IPS-18c (cell line): ENCODE data around the gene STK32C.
A peak's percentile ranks its signal among the peaks of the same experiment; 100 is the strongest.

ENCODE experiments used
- H3K4me3 ChIP-seq: 2 replicates; pipeline ENCODE4 v1.7.0; 2013; ENCODE audit warnings: low read depth, mild to moderate bottlenecking, low read length, moderate library complexity; ENCODE audit not compliant: insufficient read depth
- H3K9me3 ChIP-seq: one replicate; pipeline ENCODE4 v1.6.1; 2013; ENCODE audit warnings: mild to moderate bottlenecking, low read length, moderate library complexity; ENCODE audit not compliant: control insufficient read depth, insufficient read depth

STK32C gene

GRCh38 chr10:132197271-132198067, 110.3 kb downstream of the STK32C start:
- no peak overlapping the region for H3K4me3 ChIP-seq
- peaks cover 2% of the 10 kb centered on the region for H3K9me3 ChIP-seq

GRCh38 chr10:132196178-132197113, 111.3 kb downstream of the STK32C start:
- Histone ChIP-seq H3K4me3 (no peak overlapping the region), H3K9me3 (peaks cover 2% of the 10 kb centered on the region)

GRCh38 chr10:132195366-132196075, 112.2 kb downstream of the STK32C start:
- no peak overlapping the region for H3K4me3 ChIP-seq
- peaks cover 2% of the 10 kb centered on the region for H3K9me3 ChIP-seq

- peaks cover 2% of the 10 kb centered on the region for H3K9me3 ChIP-seq
- H3K4me3 ChIP-seq = no peak overlapping the region
These were observed 113.0 kb downstream of the STK32C start for GRCh38 chr10:132194726-132195125.

GRCh38 chr10:132193907-132194552, 113.7 kb downstream of the STK32C start:
- no peak overlapping the region for H3K4me3 ChIP-seq
- peaks cover 4% of the 10 kb centered on the region for H3K9me3 ChIP-seq

- no peak overlapping the region for H3K4me3 ChIP-seq
- peaks cover 4% of the 10 kb centered on the region for H3K9me3 ChIP-seq
These were observed 114.6 kb downstream of the STK32C start for GRCh38 chr10:132192991-132193665.

- Histone ChIP-seq H3K9me3 (peaks cover 5% of the 10 kb centered on the region), H3K4me3 (no peak overlapping the region)
These were observed 115.4 kb downstream of the STK32C start for GRCh38 chr10:132192076-132192975.

- no peak overlapping the region for H3K4me3 ChIP-seq
- peaks cover 6% of the 10 kb centered on the region for H3K9me3 ChIP-seq
These were observed 117.8 kb downstream of the STK32C start for GRCh38 chr10:132189810-132190422.

GRCh38 chr10:132189016-132189415, 118.7 kb downstream of the STK32C start:
- no peak overlapping the region for H3K4me3 ChIP-seq
- peaks cover 6% of the 10 kb centered on the region for H3K9me3 ChIP-seq

GRCh38 chr10:132188331-132188730, 119.4 kb downstream of the STK32C start:
- H3K9me3 ChIP-seq = peaks cover 6% of the 10 kb centered on the region
- no peak overlapping the region; the same call in 1 of the 2 replicates for H3K4me3 ChIP-seq

GRCh38 chr10:132187430-132188138, 120.2 kb downstream of the STK32C start:
- Histone ChIP-seq H3K4me3 (peak overlapping the region; percentile 68), H3K9me3 (peaks cover 6% of the 10 kb centered on the region)

- Histone ChIP-seq H3K9me3 (peaks cover 6% of the 10 kb centered on the region), H3K4me3 (peak within 1 kb of the TSS; percentile 68)
These were observed 121.0 kb downstream of the STK32C start, which contains the start of gene DPYSL4 for GRCh38 chr10:132186488-132187429. Gene DPYSL4 (plus strand): TSS chr10:132186948. CDS start chr10:132187064, 116 bp downstream.

GRCh38 chr10:132185601-132186487, 121.9 kb downstream of the STK32C start:
- peak overlapping the region; percentile 49 for H3K4me3 ChIP-seq
- peaks cover 6% of the 10 kb centered on the region for H3K9me3 ChIP-seq
